Neural crest cell (in vitro differentiated cells): ENCODE results near the gene MXD4. TPM values are rescaled to one million over a fixed set of nuclear protein-coding genes. Genes with fewer than 3 reads are reported as not detected.

Experiments used
- DNase-seq: peaks from one replicate; pipeline ENCODE4 v3.0.0; 2021; ENCODE audit warnings: low read depth, mixed read lengths, low spot score
- H3K27ac Mint-ChIP-seq: one replicate; pipeline ENCODE4 v1.8.0; 2021; ENCODE audit warnings: mild to moderate bottlenecking, mixed read lengths; ENCODE audit not compliant: unreplicated experiment
- H3K27me3 Mint-ChIP-seq: 2 replicates; pipeline ENCODE4 v1.8.0; 2021; ENCODE audit warnings: low read depth, mild to moderate bottlenecking, mixed read lengths
- H3K36me3 Mint-ChIP-seq: 2 replicates; pipeline ENCODE4 v1.8.0; 2021; ENCODE audit warnings: low read depth, mild to moderate bottlenecking, mixed read lengths
- H3K4me1 Mint-ChIP-seq: 2 replicates; pipeline ENCODE4 v1.8.0; 2021; ENCODE audit warnings: mixed read lengths
- H3K4me3 Mint-ChIP-seq: one replicate; pipeline ENCODE4 v1.8.0; 2021; ENCODE audit warnings: mild to moderate bottlenecking, mixed read lengths
- H3K9me3 Mint-ChIP-seq: 2 replicates; pipeline ENCODE4 v1.8.0; 2021; ENCODE audit warnings: mixed read lengths
- CTCF ChIP-seq: fragments of 200-600 bp; sonication (generic); conservative IDR thresholded peaks from 2 replicates; pipeline ENCODE4 v1.5.0; 2021; ENCODE audit warnings: antibody characterized with exemption, mild to moderate bottlenecking
- total RNA-seq: library from RNA; stranded (reverse); gene quantifications from 2 replicates; pipeline ENCODE4 v1.2.1, GENCODE V29; 2021

MXD4 gene
- total RNA-seq, 1 donor from 2014 or later, result 54.3 TPM

DNA sequence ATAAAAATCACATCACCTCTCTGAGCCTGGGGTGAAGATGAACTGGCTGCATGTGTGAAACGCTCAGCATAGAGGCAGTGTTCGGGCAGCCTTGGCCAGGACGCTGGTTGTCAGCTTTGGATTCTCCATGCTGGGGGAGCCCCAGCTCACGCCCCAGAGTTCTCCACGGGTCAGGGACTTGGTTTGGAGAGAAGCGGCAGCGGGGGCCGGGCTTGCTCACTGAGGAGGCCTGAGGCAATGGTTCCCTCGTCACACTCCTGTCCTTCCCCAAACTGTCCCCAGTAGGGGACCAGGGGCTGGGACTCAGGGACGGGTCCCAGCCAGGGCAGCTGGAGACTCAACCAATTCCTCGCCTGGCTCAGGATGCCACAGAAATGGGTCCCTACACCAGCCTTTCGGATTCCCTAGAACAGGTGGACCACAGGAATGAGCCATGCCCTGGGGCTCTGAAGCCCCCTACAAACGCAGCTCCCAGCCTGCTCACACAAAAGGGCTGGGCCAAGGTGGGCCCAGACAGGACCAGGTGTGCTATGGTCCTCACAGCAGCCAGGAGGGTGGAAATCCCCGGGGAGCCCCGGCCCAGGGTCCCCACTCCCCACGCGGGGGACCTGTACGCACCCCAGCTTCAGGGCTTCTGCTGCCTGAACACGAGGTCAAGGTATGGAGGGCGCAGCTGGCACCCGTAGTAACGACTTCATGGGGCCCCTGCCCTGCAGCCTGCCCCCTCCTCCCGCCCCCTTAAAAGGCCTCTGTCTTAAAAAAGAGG, 1.4 kb downstream of the MXD4 start:
- Mint-ChIP-seq H3K4me1 (peaks cover 5% of the 10 kb centered on the region), H3K36me3 (no peaks in the 10 kb centered on the region), H3K27ac (no peak overlapping the region), H3K9me3 (no peaks in the 10 kb centered on the region), H3K4me3 (peak overlapping the region; percentile 61), H3K27me3 (no peaks in the 10 kb centered on the region)
- no peak for DNase-seq
- no peak for TF ChIP-seq CTCF

DNA sequence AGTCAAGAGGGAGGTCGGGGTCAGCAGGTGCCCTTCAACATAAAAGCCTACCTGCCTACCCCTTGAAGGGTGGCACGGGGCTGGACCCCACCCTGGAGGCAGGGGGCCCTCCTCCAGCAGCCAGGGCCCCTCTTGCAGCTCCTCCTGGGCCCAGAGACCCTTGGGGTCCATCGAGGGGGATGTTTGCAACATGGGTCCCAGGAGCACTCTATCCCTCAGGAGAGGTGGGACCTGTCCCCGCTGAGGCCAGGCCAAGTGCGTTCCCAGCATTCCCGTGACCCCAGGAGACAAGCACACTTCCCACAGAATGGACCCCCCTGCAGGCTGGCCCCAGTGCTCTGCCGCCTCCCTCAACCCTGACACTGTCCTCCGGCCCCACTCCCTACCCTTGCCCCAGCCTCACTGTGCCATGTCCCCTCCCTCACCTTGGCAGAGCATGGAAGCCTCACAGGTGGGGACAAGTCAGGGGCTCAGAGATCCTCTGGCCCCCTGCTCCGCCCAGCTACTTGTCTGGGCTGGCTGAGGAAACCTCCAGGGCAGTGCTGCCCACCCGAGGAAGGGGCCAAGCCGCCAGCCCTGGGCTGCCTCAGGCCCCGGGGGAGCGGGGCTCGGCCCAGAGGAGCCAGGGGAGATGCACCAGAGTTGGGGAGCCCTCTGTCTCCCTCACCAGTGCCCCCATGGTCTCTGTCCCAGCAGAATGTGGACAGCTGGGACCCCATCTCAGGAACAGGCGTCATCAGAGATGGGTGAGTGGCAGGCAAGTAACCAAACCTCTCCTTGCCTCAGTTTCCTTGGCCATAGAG, 2.2 kb downstream of the MXD4 start:
- Mint-ChIP-seq H3K9me3 (no peaks in the 10 kb centered on the region), H3K4me3 (peak overlapping the region; percentile 71), H3K27me3 (no peaks in the 10 kb centered on the region), H3K27ac (no peak overlapping the region), H3K4me1 (peaks cover 5% of the 10 kb centered on the region), H3K36me3 (no peaks in the 10 kb centered on the region)
- no peak for TF ChIP-seq CTCF
- DNase-seq, result no peak

- no peak for TF ChIP-seq CTCF
- Mint-ChIP-seq H3K9me3 (no peaks in the 10 kb centered on the region), H3K27me3 (no peaks in the 10 kb centered on the region), H3K4me1 (peaks cover 5% of the 10 kb centered on the region), H3K27ac (no peak overlapping the region), H3K36me3 (no peaks in the 10 kb centered on the region), H3K4me3 (peak overlapping the region; percentile 49)
- DNase-seq, result no peak
These were observed 2.8 kb downstream of the MXD4 start for GRCh38 chr4:2259036-2259540.

- no peak overlapping the region for H3K27ac Mint-ChIP-seq
- H3K4me3 Mint-ChIP-seq, result peak overlapping the region; percentile 47
- TF ChIP-seq CTCF, result no peak
- DNase-seq, result no peak
- H3K9me3 Mint-ChIP-seq, result no peaks in the 10 kb centered on the region
- H3K36me3 Mint-ChIP-seq, result no peaks in the 10 kb centered on the region
- H3K4me1 Mint-ChIP-seq, result peaks cover 1% of the 10 kb centered on the region
- no peaks in the 10 kb centered on the region for H3K27me3 Mint-ChIP-seq
These were observed 3.5 kb downstream of the MXD4 start for GRCh38 chr4:2258091-2259035.
